Measurements from ENCODE around the gene CT55.
A peak's percentile ranks its signal among the peaks of the same experiment; 100 is the strongest.
"Not testable (repeated sequence)": the region's sequence is repeated elsewhere in the genome, so short reads cannot be mapped to it uniquely, and the experiment has no call there.

The CT55 gene, protein sequence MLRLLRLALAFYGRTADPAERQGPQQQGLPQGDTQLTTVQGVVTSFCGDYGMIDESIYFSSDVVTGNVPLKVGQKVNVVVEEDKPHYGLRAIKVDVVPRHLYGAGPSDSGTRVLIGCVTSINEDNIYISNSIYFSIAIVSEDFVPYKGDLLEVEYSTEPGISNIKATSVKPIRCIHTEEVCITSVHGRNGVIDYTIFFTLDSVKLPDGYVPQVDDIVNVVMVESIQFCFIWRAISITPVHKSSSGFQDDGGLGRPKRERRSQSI

DNA sequence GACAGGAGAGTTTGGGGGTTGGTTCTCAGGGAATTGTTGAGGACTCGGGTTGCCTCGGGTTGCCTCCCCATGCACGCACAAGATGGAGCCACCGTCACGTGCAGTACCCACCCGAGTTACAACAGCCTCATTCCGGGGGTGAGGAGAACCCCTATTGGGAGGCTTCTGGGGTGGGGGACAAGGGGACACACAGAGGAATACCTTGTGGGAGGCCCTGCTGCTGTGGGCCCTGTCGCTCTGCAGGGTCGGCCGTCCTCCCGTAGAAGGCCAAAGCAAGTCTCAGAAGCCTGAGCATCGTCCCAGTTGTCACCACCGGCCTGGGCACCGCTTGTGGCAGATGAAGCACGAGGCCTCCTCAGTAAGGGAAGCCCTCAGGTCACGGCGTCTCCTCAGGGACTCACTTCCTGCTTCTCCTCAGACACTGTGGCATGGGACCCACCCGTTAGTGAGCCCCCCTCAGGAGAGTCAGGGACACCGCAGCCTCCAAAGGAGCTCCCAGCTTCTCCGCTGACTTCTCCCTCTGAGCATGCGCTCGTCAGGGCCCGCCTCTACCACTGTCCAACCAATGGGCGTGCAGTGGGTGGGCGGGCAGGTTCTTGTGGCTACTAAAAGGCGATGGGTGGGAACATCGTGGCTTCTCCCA lies at the start of gene CT55:
Gene CT55, minus strand, starts transcription at position 522 of the 643 bp plus-strand sequence. Its CDS starts 227 bp downstream, at position 295.
- H3K36me3 ChIP-seq (replicated peaks; ENCODE audit: low read depth, low read length): no peaks in the 10 kb centered on the region
- no peaks in the 10 kb centered on the region for H3K79me2 ChIP-seq (ENCODE audit: low read length)
- H3K27me3 ChIP-seq (ENCODE audit: low read depth, low read length): 0 out of 2 replicates have a peak, but pooled peaks cover 3% of the 10 kb centered on the region
- no peak within 1 kb of the TSS for H3K9ac ChIP-seq (ENCODE audit: low read length)
- no peaks in the 10 kb centered on the region for H3K9me3 ChIP-seq (ENCODE audit: insufficient read depth, low read length)
- no peaks in the 10 kb centered on the region for H3K4me1 ChIP-seq (ENCODE audit: low read length)
- H3K4me2 ChIP-seq (ENCODE audit: low read length): no peak within 1 kb of the TSS
- TF ChIP-seq, protein P1, sequence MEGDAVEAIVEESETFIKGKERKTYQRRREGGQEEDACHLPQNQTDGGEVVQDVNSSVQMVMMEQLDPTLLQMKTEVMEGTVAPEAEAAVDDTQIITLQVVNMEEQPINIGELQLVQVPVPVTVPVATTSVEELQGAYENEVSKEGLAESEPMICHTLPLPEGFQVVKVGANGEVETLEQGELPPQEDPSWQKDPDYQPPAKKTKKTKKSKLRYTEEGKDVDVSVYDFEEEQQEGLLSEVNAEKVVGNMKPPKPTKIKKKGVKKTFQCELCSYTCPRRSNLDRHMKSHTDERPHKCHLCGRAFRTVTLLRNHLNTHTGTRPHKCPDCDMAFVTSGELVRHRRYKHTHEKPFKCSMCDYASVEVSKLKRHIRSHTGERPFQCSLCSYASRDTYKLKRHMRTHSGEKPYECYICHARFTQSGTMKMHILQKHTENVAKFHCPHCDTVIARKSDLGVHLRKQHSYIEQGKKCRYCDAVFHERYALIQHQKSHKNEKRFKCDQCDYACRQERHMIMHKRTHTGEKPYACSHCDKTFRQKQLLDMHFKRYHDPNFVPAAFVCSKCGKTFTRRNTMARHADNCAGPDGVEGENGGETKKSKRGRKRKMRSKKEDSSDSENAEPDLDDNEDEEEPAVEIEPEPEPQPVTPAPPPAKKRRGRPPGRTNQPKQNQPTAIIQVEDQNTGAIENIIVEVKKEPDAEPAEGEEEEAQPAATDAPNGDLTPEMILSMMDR (IDR thresholded peaks at IDR 0.05; ENCODE audit: low read depth, low read length): no peak
- no peak for TF ChIP-seq EZH2phosphoT487 (IDR thresholded peaks at IDR 0.05; ENCODE audit: low read depth)
- no peak within 1 kb of the TSS for H2AFZ ChIP-seq (ENCODE audit: low read depth, low read length)
- no peak within 1 kb of the TSS for H3K27ac ChIP-seq (ENCODE audit: low read length)
- H3K4me3 ChIP-seq (ENCODE audit: low read length): no peak within 1 kb of the TSS
- H4K20me1 ChIP-seq (ENCODE audit: insufficient read depth, low read length): no peaks in the 10 kb centered on the region

DNA sequence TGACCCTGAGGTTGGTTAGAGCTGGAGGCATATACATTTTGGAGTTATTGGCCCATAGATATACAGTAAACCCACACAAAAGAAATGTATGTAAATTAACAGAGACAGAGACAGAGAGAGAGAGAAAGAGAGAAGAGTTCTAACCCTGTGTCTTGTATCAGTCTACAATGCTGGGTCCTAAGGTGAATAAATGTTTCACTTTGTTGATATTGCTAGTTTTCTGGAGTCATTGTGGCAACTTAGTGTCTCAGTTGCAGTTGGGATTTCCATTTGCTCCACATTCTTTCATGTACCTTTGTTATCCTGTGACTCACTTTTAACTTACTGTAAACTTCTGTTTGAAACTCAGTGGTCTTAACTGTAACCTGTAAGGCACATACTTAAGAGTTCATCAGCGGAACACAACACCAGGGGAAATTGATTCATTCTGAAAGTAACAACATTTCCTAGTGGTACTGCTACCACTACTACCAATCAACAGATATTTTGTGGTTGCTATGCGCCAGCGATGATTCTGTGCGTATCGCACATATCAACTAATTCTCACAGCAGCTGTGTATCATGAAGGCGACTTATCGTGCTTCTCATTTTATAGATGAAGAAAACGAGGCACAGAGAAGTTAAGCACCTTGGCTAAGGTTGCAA lies 42.1 kb upstream of the CT55 start:
- no peak for TF ChIP-seq EZH2phosphoT487 (IDR thresholded peaks at IDR 0.05; ENCODE audit: low read depth)
- TF ChIP-seq, protein P1 (IDR thresholded peaks at IDR 0.05; ENCODE audit: low read depth, low read length): no peak
- Histone ChIP-seq H3K36me3 (replicated peaks; ENCODE audit: low read depth, low read length) (no peaks in the 10 kb centered on the region), H3K27ac (ENCODE audit: low read length) (no peak overlapping the region), H3K27me3 (ENCODE audit: low read depth, low read length) (no peaks in the 10 kb centered on the region), H4K20me1 (ENCODE audit: insufficient read depth, low read length) (no peaks in the 10 kb centered on the region), H2AFZ (ENCODE audit: low read depth, low read length) (peak overlapping the region; percentile 25; the same call in 1 of the 2 replicates), H3K4me3 (ENCODE audit: low read length) (peak overlapping the region; percentile 61), H3K4me2 (ENCODE audit: low read length) (peak overlapping the region; percentile 67), H3K9ac (ENCODE audit: low read length) (no peak overlapping the region), H3K9me3 (ENCODE audit: insufficient read depth, low read length) (no peaks in the 10 kb centered on the region), H3K79me2 (ENCODE audit: low read length) (no peaks in the 10 kb centered on the region), H3K4me1 (ENCODE audit: low read length) (peaks cover 12% of the 10 kb centered on the region)

DNA sequence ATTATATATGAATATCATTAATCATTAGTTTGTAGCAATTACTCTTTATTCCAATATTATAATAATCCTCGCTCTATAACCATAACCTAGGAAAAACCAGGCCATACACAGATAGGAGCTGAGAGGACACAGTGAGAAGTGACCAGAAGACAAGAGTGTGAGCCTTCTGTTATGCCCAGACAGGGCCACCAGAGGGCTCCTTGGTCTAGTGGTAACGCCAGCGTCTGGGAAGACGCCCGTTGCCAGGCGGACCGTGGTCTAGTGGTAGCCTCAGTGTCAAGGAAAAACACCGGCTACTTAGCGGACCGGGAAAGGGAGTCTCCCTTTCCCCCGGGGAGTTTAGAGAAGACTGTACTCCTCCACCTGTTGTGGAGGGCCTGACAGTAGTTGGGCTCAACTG lies 35.2 kb upstream of the CT55 start:
- not testable (repeated sequence) for H3K79me2 ChIP-seq (ENCODE audit: low read length); H3K9ac ChIP-seq (ENCODE audit: low read length); H3K27ac ChIP-seq (ENCODE audit: low read length); H3K4me1 ChIP-seq (ENCODE audit: low read length); H3K27me3 ChIP-seq (ENCODE audit: low read depth, low read length); H4K20me1 ChIP-seq (ENCODE audit: insufficient read depth, low read length); H3K9me3 ChIP-seq (ENCODE audit: insufficient read depth, low read length); H3K36me3 ChIP-seq (replicated peaks; ENCODE audit: low read depth, low read length)
- H2AFZ ChIP-seq (ENCODE audit: low read depth, low read length): peak overlapping the region; percentile 60; the same call in 1 of the 2 replicates
- H3K4me2 ChIP-seq (ENCODE audit: low read length): peak overlapping the region; percentile 57
- TF ChIP-seq, protein P1 (IDR thresholded peaks at IDR 0.05; ENCODE audit: low read depth, low read length): peak; percentile 39
- H3K4me3 ChIP-seq (ENCODE audit: low read length): peak overlapping the region; percentile 50

DNA sequence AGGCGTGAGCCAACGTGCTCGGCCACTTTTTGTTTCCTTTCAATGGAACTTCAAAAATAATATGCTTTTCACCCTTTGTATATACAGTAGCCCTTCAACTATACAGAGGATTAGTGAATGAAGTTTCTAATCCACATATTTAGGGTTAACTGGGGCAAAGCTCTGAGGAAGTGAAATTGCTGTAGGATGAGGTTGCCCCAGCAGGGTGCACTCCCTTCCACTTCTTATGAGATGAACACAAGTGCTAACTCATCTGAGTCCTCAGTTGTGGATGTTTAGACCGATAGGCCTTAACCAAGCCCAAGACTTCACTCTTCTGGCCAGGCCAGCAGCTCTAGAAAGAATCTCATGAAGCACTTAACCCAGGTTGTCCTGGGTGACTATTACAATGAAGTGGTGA lies 29.1 kb upstream of the CT55 start:
- H3K36me3 ChIP-seq (replicated peaks; ENCODE audit: low read depth, low read length): no peaks in the 10 kb centered on the region
- no peaks in the 10 kb centered on the region for H3K79me2 ChIP-seq (ENCODE audit: low read length)
- H3K4me2 ChIP-seq (ENCODE audit: low read length): peak overlapping the region; percentile 71
- H4K20me1 ChIP-seq (ENCODE audit: insufficient read depth, low read length): no peaks in the 10 kb centered on the region
- H3K9ac ChIP-seq (ENCODE audit: low read length): peak overlapping the region; percentile 35; the same call in 1 of the 2 replicates
- H3K27ac ChIP-seq (ENCODE audit: low read length): peak overlapping the region; percentile 59
- no peak overlapping the region for H2AFZ ChIP-seq (ENCODE audit: low read depth, low read length)
- no peaks in the 10 kb centered on the region; the same call in none of the 2 replicates for H3K27me3 ChIP-seq (ENCODE audit: low read depth, low read length)
- peak overlapping the region; percentile 42 for H3K4me3 ChIP-seq (ENCODE audit: low read length)
- H3K9me3 ChIP-seq (ENCODE audit: insufficient read depth, low read length): no peaks in the 10 kb centered on the region
- no peak for TF ChIP-seq EZH2phosphoT487 (IDR thresholded peaks at IDR 0.05; ENCODE audit: low read depth)
- TF ChIP-seq, protein P1 (IDR thresholded peaks at IDR 0.05; ENCODE audit: low read depth, low read length): peak; percentile 47
- peaks cover 20% of the 10 kb centered on the region for H3K4me1 ChIP-seq (ENCODE audit: low read length)
